ENCODE data around the gene MAD2L2.

The MAD2L2 gene

GRCh38 chr1:11626551-11626950 lies 54.4 kb downstream of the MAD2L2 start:
- no peak for DNase-seq

Measured in midbrain (tissue), 1 donor.